NT2/D1 (cell line): Measurements from ENCODE around the gene TNFSF4.

ENCODE experiments used
- DNase-seq: peaks from one replicate; pipeline ENCODE4 v3.0.0-alpha.2; 2011; ENCODE audit warnings: low read depth, low spot score
- H3K27me3 ChIP-seq: 2 replicates; pipeline ENCODE4 v1.6.0; 2011; ENCODE audit warnings: mild to moderate bottlenecking; ENCODE audit not compliant: insufficient read length, insufficient read depth
- H3K36me3 ChIP-seq: 2 replicates; pipeline ENCODE4 v1.6.1; 2011; ENCODE audit warnings: mild to moderate bottlenecking, low read length, mixed read lengths; ENCODE audit not compliant: insufficient read depth, insufficient read length
- H3K4me1 ChIP-seq: 2 replicates; pipeline ENCODE4 v1.5.1; 2011; ENCODE audit not compliant: insufficient read depth, insufficient read length
- H3K4me3 ChIP-seq: 2 replicates; pipeline ENCODE4 v1.5.1; 2011; ENCODE audit warnings: low read depth; ENCODE audit not compliant: insufficient read length
- H3K9ac ChIP-seq: 2 replicates; pipeline ENCODE4 v1.6.0; 2011; ENCODE audit warnings: low read depth; ENCODE audit not compliant: insufficient read length
- H3K9me3 ChIP-seq: 2 replicates; pipeline ENCODE4 v1.5.1; 2011; ENCODE audit warnings: mild to moderate bottlenecking, low read length; ENCODE audit not compliant: insufficient read depth
- SUZ12 ChIP-seq: IDR thresholded peaks from 2 replicates; pipeline ENCODE4 v1.6.1; 2011; ENCODE audit not compliant: insufficient read length, insufficient read depth; ENCODE audit errors: extremely low read depth
- YY1 ChIP-seq: IDR thresholded peaks from 2 replicates; pipeline ENCODE4 v1.6.1; 2011; ENCODE audit not compliant: insufficient read length, insufficient read depth
- ZNF274 ChIP-seq: IDR thresholded peaks from 2 replicates; pipeline ENCODE4 v1.6.1; 2011; ENCODE audit warnings: mild to moderate bottlenecking, low read depth, low read length

Gene TNFSF4

GRCh38 chr1:173148545-173148944 is 58.6 kb downstream of the TNFSF4 start:
- Histone ChIP-seq H3K4me3 (no peak overlapping the region), H3K36me3 (no peaks in the 10 kb centered on the region), H3K9me3 (peaks cover 15% of the 10 kb centered on the region), H3K27me3 (no peaks in the 10 kb centered on the region), H3K9ac (no peak overlapping the region), H3K4me1 (no peaks in the 10 kb centered on the region)
- TF ChIP-seq YY1 (no peak), ZNF274 (no peak), SUZ12 (no peak)
- no peak for DNase-seq

GRCh38 chr1:173140733-173141132 is 66.4 kb downstream of the TNFSF4 start:
- Histone ChIP-seq H3K36me3 (no peaks in the 10 kb centered on the region), H3K27me3 (no peaks in the 10 kb centered on the region), H3K4me1 (no peaks in the 10 kb centered on the region), H3K9me3 (no peaks in the 10 kb centered on the region), H3K9ac (no peak overlapping the region), H3K4me3 (no peak overlapping the region)
- TF ChIP-seq SUZ12 (no peak), YY1 (no peak), ZNF274 (no peak)
- DNase-seq: no peak

- Histone ChIP-seq H3K36me3 (no peaks in the 10 kb centered on the region), H3K9ac (no peak overlapping the region), H3K4me1 (no peaks in the 10 kb centered on the region), H3K27me3 (no peaks in the 10 kb centered on the region), H3K9me3 (no peaks in the 10 kb centered on the region), H3K4me3 (no peak overlapping the region)
- no peak for DNase-seq
- TF ChIP-seq SUZ12 (no peak), ZNF274 (no peak), YY1 (no peak)
Observed at GRCh38 chr1:173139706-173140105, 67.4 kb downstream of the TNFSF4 start.

GRCh38 chr1:173137107-173137706 is 69.9 kb downstream of the TNFSF4 start:
- no peak for DNase-seq
- H3K9me3 ChIP-seq: no peaks in the 10 kb centered on the region
- no peak overlapping the region for H3K4me3 ChIP-seq
- no peak overlapping the region for H3K9ac ChIP-seq
- no peaks in the 10 kb centered on the region for H3K27me3 ChIP-seq
- no peaks in the 10 kb centered on the region for H3K36me3 ChIP-seq
- H3K4me1 ChIP-seq: no peaks in the 10 kb centered on the region
- TF ChIP-seq YY1: no peak
- TF ChIP-seq ZNF274: no peak
- TF ChIP-seq SUZ12: no peak

- Histone ChIP-seq H3K4me3 (no peak overlapping the region), H3K9ac (no peak overlapping the region)
- DNase-seq: no peak
Observed at GRCh38 chr1:173134800-173135199, 72.3 kb downstream of the TNFSF4 start.

GRCh38 chr1:173134029-173134428 is 73.1 kb downstream of the TNFSF4 start:
- H3K9ac ChIP-seq: no peak overlapping the region
- DNase-seq: no peak
- no peak overlapping the region for H3K4me3 ChIP-seq

More at GRCh38 chr1:173134800-173135199, 72.3 kb downstream of the TNFSF4 start:
- H3K27me3 ChIP-seq: no peaks in the 10 kb centered on the region
- H3K36me3 ChIP-seq: no peaks in the 10 kb centered on the region
- TF ChIP-seq YY1 (no peak), ZNF274 (no peak), SUZ12 (no peak)
- no peaks in the 10 kb centered on the region for H3K9me3 ChIP-seq
- no peaks in the 10 kb centered on the region for H3K4me1 ChIP-seq

More at GRCh38 chr1:173134029-173134428, 73.1 kb downstream of the TNFSF4 start:
- H3K27me3 ChIP-seq: no peaks in the 10 kb centered on the region
- TF ChIP-seq YY1 (no peak), SUZ12 (no peak), ZNF274 (no peak)
- no peaks in the 10 kb centered on the region for H3K4me1 ChIP-seq
- no peaks in the 10 kb centered on the region for H3K9me3 ChIP-seq
- no peaks in the 10 kb centered on the region for H3K36me3 ChIP-seq
